Measurements from ENCODE around the gene PAX9. TPM values are rescaled to one million over a fixed set of nuclear protein-coding genes. Genes with fewer than 3 reads are reported as not detected.

The PAX9 gene
- total RNA-seq, 1 experiment from 2014 or later, result 14.9 TPM

DNA sequence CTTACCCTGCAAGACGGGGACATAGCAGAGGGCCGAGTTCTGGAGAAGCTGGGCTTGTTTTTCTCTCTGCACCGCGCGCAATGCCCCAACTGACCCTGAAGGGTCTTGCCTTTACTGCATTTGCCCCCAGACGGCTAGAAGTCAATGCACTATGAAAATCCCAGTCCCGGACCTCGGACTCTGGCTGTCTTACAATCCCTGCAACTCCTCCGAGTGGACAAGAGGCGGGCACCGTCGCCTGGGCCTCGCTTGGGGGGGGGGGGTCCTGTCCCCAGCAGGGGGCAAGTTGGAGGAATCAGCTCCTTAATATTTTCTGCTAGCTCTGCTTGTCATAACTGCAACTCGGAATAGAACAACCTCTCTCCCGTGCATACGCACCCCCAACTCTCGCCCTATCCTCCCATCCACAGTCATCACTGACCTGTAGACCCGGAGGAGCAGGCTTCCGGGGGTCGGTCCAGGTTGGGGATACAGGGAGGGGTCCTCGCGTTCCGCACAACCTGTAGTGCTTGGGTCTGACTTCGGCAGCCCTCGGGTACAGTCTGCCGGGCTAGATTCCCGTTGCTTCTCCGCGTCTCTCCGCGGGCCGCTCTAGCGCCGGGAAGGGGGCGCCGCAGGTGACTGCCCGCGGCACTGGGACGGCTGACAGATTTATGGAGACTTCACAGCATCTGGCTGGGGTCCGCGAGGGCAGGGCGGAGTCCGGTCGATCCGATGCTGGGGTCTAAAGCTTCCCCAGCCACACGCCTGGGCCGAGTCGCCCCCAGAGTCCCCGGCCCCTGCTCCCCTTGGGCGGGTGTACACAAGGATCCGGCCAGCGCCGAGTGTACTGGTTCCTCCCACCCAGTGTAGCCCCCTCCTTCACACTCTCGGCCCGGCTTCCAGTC is 3.3 kb upstream of the PAX9 start:
- Histone ChIP-seq H3K9me3 (ENCODE audit: low read length) (no peaks in the 10 kb centered on the region), H3K27ac (ENCODE audit: low read length) (no peak overlapping the region), H3K4me2 (ENCODE audit: low read length) (peak overlapping the region; percentile 82), H3K4me1 (ENCODE audit: insufficient read depth, low read length) (peaks cover 13% of the 10 kb centered on the region), H3K9ac (ENCODE audit: low read length) (no peak overlapping the region), H3K4me3 (ENCODE audit: low read length) (peak overlapping the region; percentile 68), H3F3A (ENCODE audit: low read length, unreplicated experiment) (no peaks in the 10 kb centered on the region), H3K36me3 (ENCODE audit: low read depth, low read length) (0 out of 2 replicates have a peak, but pooled peaks cover 2% of the 10 kb centered on the region), H3K9me2 (replicated peaks; ENCODE audit: low read length) (no peaks in the 10 kb centered on the region), H3K27me3 (ENCODE audit: low read length) (no peaks in the 10 kb centered on the region), H2AFZ (ENCODE audit: low read length) (peak overlapping the region; percentile 80), H4K20me1 (ENCODE audit: low read length) (no peaks in the 10 kb centered on the region), H3K79me2 (ENCODE audit: low read length) (peaks cover 13% of the 10 kb centered on the region)
- ChIA-PET POLR2A (ENCODE audit: unreplicated experiment) (interaction anchor here (0.5 to 0.6 kb wide), 2 partner anchors 283 to 487 kb away, joined by 4 read pairs; no protein-coding TSS in a partner anchor), CTCF (interaction anchor here (0.6 to 2.0 kb wide), 3 partner anchors 69 to 459 kb away, joined by 3 to 6 read pairs (median 4); no protein-coding TSS in a partner anchor)
- no TSS peak for BruUV-seq (replicated peaks)
- intact Hi-C loops (cut with micrococcal nuclease), result no loop called here
- ATAC-seq, result no peak
- TF ChIP-seq, protein P1, sequence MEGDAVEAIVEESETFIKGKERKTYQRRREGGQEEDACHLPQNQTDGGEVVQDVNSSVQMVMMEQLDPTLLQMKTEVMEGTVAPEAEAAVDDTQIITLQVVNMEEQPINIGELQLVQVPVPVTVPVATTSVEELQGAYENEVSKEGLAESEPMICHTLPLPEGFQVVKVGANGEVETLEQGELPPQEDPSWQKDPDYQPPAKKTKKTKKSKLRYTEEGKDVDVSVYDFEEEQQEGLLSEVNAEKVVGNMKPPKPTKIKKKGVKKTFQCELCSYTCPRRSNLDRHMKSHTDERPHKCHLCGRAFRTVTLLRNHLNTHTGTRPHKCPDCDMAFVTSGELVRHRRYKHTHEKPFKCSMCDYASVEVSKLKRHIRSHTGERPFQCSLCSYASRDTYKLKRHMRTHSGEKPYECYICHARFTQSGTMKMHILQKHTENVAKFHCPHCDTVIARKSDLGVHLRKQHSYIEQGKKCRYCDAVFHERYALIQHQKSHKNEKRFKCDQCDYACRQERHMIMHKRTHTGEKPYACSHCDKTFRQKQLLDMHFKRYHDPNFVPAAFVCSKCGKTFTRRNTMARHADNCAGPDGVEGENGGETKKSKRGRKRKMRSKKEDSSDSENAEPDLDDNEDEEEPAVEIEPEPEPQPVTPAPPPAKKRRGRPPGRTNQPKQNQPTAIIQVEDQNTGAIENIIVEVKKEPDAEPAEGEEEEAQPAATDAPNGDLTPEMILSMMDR (conservative IDR thresholded peaks at IDR 0.05; ENCODE audit: low read depth, low read length), result no peak
- TF ChIP-seq EZH2 (IDR thresholded peaks at IDR 0.05; ENCODE audit: low read length, unreplicated experiment), result no peak
- no peak for TF ChIP-seq EZH2phosphoT487 (IDR thresholded peaks at IDR 0.05; ENCODE audit: borderline replicate concordance, low read length)
- DNase-seq, result no peak

DNA sequence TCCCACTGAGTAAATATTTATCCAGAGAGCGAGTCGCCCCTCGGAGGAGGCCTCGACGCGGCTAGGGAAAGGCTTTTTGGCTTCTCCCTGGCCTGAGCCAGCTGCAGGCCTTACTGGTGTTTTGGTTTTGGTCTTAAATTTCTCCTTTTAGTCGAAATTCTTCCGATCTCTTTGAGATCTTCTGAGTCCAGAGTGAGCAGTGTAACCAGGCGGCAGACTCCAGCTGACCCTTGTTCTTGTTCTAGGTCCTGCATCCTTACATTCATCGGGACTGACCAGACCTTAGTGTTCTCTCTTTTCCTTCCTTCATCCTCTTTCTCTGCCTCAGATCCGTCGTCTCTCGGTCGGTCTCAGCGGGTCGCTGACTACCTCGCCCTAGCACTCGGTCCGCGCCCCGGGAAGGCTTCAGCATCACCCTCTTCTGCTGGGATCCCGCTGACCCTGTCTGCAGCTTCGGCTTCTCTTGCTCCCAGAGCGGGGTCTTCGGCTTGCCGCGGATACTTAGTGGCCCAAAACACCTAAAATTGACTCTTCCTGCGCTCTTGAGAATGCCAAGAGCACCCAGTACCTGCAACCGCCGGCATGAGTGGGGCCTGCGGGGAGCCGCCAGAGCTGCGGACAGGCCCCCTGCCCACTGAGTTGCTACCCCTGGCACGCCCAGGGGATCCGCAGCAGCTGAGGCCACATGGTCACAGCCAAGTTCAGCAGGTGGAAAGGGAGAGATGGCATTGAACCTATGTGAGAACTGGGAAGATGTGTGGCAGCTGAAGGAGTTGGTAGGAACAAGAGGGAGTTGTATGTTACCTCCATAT is 2.4 kb upstream of the PAX9 start:
- TF ChIP-seq EZH2phosphoT487 (IDR thresholded peaks at IDR 0.05; ENCODE audit: borderline replicate concordance, low read length) (no peak), EZH2 (IDR thresholded peaks at IDR 0.05; ENCODE audit: low read length, unreplicated experiment) (no peak)
- TF ChIP-seq, protein P1 (conservative IDR thresholded peaks at IDR 0.05; ENCODE audit: low read depth, low read length), result no peak
- DNase-seq (peak; percentile 18), ATAC-seq (no peak)
- Histone ChIP-seq H3K4me3 (ENCODE audit: low read length) (no peak overlapping the region), H3F3A (ENCODE audit: low read length, unreplicated experiment) (no peaks in the 10 kb centered on the region), H4K20me1 (ENCODE audit: low read length) (no peaks in the 10 kb centered on the region), H3K9ac (ENCODE audit: low read length) (no peak overlapping the region), H3K9me2 (replicated peaks; ENCODE audit: low read length) (no peaks in the 10 kb centered on the region), H3K4me2 (ENCODE audit: low read length) (no peak overlapping the region), H3K4me1 (ENCODE audit: insufficient read depth, low read length) (peaks cover 13% of the 10 kb centered on the region), H3K79me2 (ENCODE audit: low read length) (peaks cover 22% of the 10 kb centered on the region), H3K9me3 (ENCODE audit: low read length) (no peaks in the 10 kb centered on the region), H3K27me3 (ENCODE audit: low read length) (no peaks in the 10 kb centered on the region), H3K27ac (ENCODE audit: low read length) (no peak overlapping the region), H2AFZ (ENCODE audit: low read length) (no peak overlapping the region), H3K36me3 (ENCODE audit: low read depth, low read length) (0 out of 2 replicates have a peak, but pooled peaks cover 3% of the 10 kb centered on the region)
- ChIA-PET POLR2A (ENCODE audit: unreplicated experiment) (no interaction called here), CTCF (no interaction called here)
- no TSS peak for BruUV-seq (replicated peaks)
- intact Hi-C loops (cut with micrococcal nuclease), result no loop called here
